ENCODE data around the gene SCG5. TPM values are rescaled to one million over a fixed set of nuclear protein-coding genes. Genes with fewer than 3 reads are reported as not detected.

Gene SCG5
- total RNA-seq, 2 donors from 2014 or later, result 0.74 to 3.8 TPM

GRCh38 chr15:32646291-32646690, 4.8 kb downstream of the SCG5 start:
- DNase-seq (ENCODE audit: low spot score), result no peak
- H3K27me3 Mint-ChIP-seq, result peaks cover 4 to 5% of the 10 kb centered on the region in 2 donors
- H3K36me3 Mint-ChIP-seq, result peaks cover 12% of the 10 kb centered on the region
- no peak overlapping the region for H3K27ac Mint-ChIP-seq
- H3K9me3 Mint-ChIP-seq, result no peaks in the 10 kb centered on the region
- peaks cover 0 to 5% of the 10 kb centered on the region in 2 donors for H3K4me1 Mint-ChIP-seq (ENCODE audit: low read depth in 2 of 2)
- no peak overlapping the region for H3K4me3 Mint-ChIP-seq
- no peak for ATAC-seq

GRCh38 chr15:32649342-32649741, 7.8 kb downstream of the SCG5 start:
- no peaks in the 10 kb centered on the region for H3K9me3 Mint-ChIP-seq
- DNase-seq (ENCODE audit: low spot score), result no peak
- no peak overlapping the region for H3K27ac Mint-ChIP-seq
- H3K27me3 Mint-ChIP-seq, result no peaks in the 10 kb centered on the region
- ATAC-seq, result no peak
- H3K36me3 Mint-ChIP-seq, result peaks cover 9% of the 10 kb centered on the region
- no peak overlapping the region for H3K4me3 Mint-ChIP-seq
- no peaks in the 10 kb centered on the region for H3K4me1 Mint-ChIP-seq (ENCODE audit: low read depth in 2 of 2)

DNA sequence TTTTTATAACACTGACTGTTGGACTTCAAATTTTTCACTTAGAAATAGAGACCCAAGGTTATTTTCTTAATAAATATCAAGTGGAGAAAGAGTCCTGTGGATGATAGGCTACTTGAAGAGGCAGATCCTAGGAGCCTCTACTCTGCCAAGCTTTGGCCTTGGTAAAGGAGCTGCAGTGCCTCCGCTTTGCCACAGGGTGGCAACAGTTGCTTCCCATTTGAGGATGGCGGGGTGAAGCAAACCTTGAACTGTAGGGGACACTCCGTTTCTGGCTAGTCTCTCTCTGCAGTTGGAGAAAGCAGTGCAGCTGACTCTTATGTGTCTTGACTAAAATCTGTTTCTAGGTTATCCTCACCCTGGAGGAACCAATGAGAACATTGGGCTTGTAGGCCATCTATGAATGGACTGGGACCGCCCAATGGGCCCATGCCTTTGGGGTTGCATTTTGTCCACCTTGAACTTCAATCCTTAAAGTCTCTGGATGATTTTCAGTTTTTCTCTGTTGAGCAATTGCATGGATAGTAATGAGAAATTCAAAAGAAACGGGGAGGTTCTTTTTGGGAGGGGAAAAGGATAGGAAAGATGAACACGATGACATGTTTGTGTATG, 9.8 kb downstream of the SCG5 start:
- peaks cover 9% of the 10 kb centered on the region for H3K36me3 Mint-ChIP-seq
- peak; percentile 61 to 75 for ATAC-seq

GRCh38 chr15:32652178-32652577, 10.7 kb downstream of the SCG5 start:
- Mint-ChIP-seq H3K27ac (no peak overlapping the region), H3K9me3 (no peaks in the 10 kb centered on the region), H3K4me1 (ENCODE audit: low read depth in 2 of 2) (peaks cover under 1 to 1% of the 10 kb centered on the region in 2 donors), H3K4me3 (no peak overlapping the region), H3K36me3 (peaks cover 9% of the 10 kb centered on the region), H3K27me3 (no peaks in the 10 kb centered on the region)
- DNase-seq (ENCODE audit: low spot score), result no peak
- ATAC-seq, result no peak

More for the DNA sequence above, 9.8 kb downstream of the SCG5 start:
- no peak overlapping the region for H3K4me3 Mint-ChIP-seq
- peak; percentile 68 for DNase-seq (ENCODE audit: low spot score)
- H3K27me3 Mint-ChIP-seq, result no peaks in the 10 kb centered on the region
- no peaks in the 10 kb centered on the region for H3K9me3 Mint-ChIP-seq
- no peaks in the 10 kb centered on the region for H3K4me1 Mint-ChIP-seq (ENCODE audit: low read depth in 2 of 2)
- H3K27ac Mint-ChIP-seq, result no peak overlapping the region

DNA sequence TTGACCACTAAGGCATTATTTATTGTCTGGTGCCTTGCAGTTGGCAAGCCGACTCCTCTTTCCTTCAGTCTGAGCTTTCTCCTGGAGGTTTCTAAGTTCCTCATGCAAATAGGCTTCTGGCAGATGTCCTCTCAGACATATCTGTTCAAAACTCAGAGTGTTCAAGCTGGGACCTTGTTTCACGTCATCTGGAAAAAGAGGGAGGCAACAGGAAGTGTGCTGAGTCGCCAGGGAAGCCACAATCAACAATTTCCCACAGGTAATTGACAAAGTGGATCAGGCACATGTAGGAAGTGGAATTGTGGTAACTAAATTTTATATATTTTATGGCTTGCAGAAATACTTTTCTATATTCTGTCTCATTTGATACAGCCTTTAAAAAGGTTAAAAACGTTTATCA, 14.6 kb downstream of the SCG5 start:
- no peaks in the 10 kb centered on the region for H3K27me3 Mint-ChIP-seq
- H3K36me3 Mint-ChIP-seq, result no peaks in the 10 kb centered on the region
- no peak overlapping the region for H3K27ac Mint-ChIP-seq
- H3K4me3 Mint-ChIP-seq, result no peak overlapping the region
- H3K4me1 Mint-ChIP-seq (ENCODE audit: low read depth in 2 of 2), result peaks cover 6 to 7% of the 10 kb centered on the region in 2 donors
- ATAC-seq (no peak), DNase-seq (ENCODE audit: low spot score) (no peak)
- no peaks in the 10 kb centered on the region for H3K9me3 Mint-ChIP-seq

DNA sequence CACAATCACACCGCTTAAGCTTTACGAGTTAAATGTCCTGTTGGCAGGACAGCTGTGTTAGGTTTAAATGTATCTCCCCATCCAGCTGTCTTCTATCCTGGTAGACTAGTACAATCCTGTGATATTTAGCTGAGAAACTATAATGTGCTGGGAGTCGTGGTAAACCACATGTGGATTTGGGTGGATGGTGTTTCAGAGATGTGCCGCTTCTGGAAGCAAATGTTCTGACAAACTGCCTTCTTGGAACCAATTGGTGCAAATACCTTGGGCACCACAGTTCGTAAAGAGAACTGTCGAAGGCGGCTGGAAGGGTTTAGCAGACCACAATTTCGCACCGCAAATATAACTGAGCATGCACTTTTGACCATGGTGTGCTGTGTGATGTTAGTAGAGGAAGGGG, 15.0 kb downstream of the SCG5 start:
- DNase-seq (ENCODE audit: low spot score) (no peak), ATAC-seq (no peak)
- no peak overlapping the region for H3K27ac Mint-ChIP-seq
- H3K4me1 Mint-ChIP-seq (ENCODE audit: low read depth in 2 of 2), result peaks cover 6 to 7% of the 10 kb centered on the region in 2 donors
- no peak overlapping the region for H3K4me3 Mint-ChIP-seq
- H3K36me3 Mint-ChIP-seq, result no peaks in the 10 kb centered on the region
- H3K9me3 Mint-ChIP-seq, result no peaks in the 10 kb centered on the region
- no peaks in the 10 kb centered on the region for H3K27me3 Mint-ChIP-seq

DNA sequence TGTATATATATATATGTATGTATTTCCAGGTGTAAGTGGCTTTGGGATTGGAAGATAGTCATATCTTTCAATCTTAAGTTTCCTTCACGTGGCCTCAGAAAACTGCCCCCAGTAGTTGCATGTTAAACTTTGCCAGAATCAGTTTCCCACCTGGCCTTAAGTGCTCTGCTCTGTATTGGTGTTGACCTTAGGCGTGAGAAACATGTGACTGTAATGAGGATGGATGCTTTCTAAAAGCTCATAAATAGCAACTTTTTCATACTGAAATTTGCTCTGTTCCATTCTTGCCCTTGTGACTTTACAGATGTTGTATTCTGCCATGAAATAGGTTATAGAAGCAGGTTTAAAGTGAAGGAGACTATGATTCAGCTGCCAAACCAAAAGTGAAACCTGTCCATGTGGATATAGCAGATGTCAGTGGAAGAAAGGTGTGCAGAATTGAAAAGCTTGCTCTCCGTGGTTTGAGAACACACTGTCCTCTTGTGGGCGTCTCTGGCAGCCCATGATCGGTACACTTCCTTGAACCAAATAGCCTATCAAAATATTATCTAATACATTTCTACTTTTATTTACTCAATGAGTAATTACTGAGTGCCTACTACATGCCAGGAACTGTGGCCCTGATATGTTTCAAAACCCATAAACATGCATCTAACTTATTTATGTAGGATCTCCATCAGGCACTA, 15.8 kb downstream of the SCG5 start:
- no peaks in the 10 kb centered on the region for H3K27me3 Mint-ChIP-seq
- no peak overlapping the region for H3K27ac Mint-ChIP-seq
- no peaks in the 10 kb centered on the region for H3K9me3 Mint-ChIP-seq
- H3K36me3 Mint-ChIP-seq, result no peaks in the 10 kb centered on the region
- ATAC-seq (peak; percentile 36 to 44), DNase-seq (ENCODE audit: low spot score) (no peak)
- no peak overlapping the region for H3K4me3 Mint-ChIP-seq
- H3K4me1 Mint-ChIP-seq (ENCODE audit: low read depth in 2 of 2), result peaks cover 6 to 8% of the 10 kb centered on the region in 2 donors

- Mint-ChIP-seq H3K9me3 (no peaks in the 10 kb centered on the region), H3K27me3 (no peaks in the 10 kb centered on the region), H3K4me1 (ENCODE audit: low read depth in 2 of 2) (peaks cover 11 to 14% of the 10 kb centered on the region in 2 donors), H3K27ac (no peak overlapping the region), H3K36me3 (no peaks in the 10 kb centered on the region), H3K4me3 (no peak overlapping the region)
- DNase-seq (ENCODE audit: low spot score), result no peak
- no peak for ATAC-seq
These were observed 16.4 kb downstream of the SCG5 start for GRCh38 chr15:32657941-32658340.

DNA sequence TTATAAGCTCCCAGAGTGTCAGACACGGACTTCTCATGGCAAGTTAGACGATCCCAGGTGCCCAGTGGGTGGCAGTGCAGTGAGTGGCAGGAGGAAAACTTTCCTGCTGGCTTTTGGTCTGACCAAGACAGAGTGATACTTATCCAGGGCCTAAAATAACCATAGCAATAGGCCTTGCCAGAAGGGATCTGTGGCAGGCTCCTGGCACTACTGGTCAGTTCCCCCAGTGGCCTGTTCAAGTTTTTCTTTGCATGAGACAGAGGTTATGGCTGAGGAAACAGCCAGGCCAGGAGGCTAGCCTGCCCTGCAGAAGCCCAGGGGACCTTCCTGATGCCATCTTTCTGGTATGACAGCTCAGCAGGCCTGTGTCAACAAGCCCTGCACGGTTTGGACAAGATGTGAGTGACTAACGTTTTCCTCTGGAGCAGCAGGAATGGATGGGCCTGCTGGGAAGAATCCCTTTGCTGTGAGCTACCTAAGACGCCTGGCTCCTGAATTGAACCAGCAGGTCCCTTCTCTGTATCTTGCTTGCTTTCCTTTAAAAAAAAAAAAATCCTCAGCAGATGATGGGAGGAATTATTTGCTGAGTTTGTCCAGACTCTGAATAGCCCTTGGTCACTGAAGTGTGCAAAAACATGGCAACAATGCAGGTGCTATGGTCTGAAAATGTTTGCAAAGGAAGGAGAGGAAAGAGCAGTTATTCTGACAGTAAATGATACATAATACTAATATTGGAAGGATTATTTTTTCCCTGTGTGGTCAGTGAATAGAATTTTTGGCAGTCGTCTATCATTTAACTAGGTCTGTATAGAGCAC, 18.0 kb downstream of the SCG5 start:
- no peak for DNase-seq (ENCODE audit: low spot score)
- Mint-ChIP-seq H3K4me3 (no peak overlapping the region), H3K36me3 (no peaks in the 10 kb centered on the region), H3K27ac (no peak overlapping the region), H3K4me1 (ENCODE audit: low read depth in 2 of 2) (peaks cover 11 to 14% of the 10 kb centered on the region in 2 donors), H3K27me3 (no peaks in the 10 kb centered on the region), H3K9me3 (no peaks in the 10 kb centered on the region)
- no peak for ATAC-seq

GRCh38 chr15:32663671-32664070, 22.2 kb downstream of the SCG5 start:
- H3K27ac Mint-ChIP-seq, result no peak overlapping the region
- DNase-seq (ENCODE audit: low spot score) (no peak), ATAC-seq (no peak)
- H3K9me3 Mint-ChIP-seq, result no peaks in the 10 kb centered on the region
- H3K27me3 Mint-ChIP-seq, result no peaks in the 10 kb centered on the region
- H3K4me1 Mint-ChIP-seq (ENCODE audit: low read depth in 2 of 2), result peaks cover 5 to 7% of the 10 kb centered on the region in 2 donors
- H3K36me3 Mint-ChIP-seq, result no peaks in the 10 kb centered on the region
- no peak overlapping the region for H3K4me3 Mint-ChIP-seq

DNA sequence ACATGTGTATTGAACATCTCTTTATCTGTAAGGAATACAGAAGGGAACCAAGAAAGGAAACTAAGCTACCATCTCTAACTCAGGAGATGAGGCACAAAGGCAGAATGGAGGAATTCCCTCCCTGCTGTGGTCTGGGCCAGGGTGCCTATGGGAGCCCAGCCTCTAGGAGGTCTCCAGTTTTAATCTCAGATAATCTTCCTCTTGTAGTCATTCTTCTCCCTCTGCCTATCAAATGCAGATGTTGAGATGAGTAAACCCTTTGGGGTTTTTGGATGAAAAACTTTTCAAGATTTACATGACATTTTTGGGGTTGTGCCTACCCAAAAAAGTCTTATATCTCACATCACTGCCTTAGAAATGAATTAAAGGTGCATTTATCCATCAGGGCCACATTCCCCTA, 23.3 kb downstream of the SCG5 start:
- no peak overlapping the region for H3K4me3 Mint-ChIP-seq
- ATAC-seq (no peak), DNase-seq (ENCODE audit: low spot score) (no peak)
- no peak overlapping the region for H3K27ac Mint-ChIP-seq
- H3K9me3 Mint-ChIP-seq, result no peaks in the 10 kb centered on the region
- H3K36me3 Mint-ChIP-seq, result no peaks in the 10 kb centered on the region
- peaks cover 5 to 7% of the 10 kb centered on the region in 2 donors for H3K4me1 Mint-ChIP-seq (ENCODE audit: low read depth in 2 of 2)
- H3K27me3 Mint-ChIP-seq, result no peaks in the 10 kb centered on the region

DNA sequence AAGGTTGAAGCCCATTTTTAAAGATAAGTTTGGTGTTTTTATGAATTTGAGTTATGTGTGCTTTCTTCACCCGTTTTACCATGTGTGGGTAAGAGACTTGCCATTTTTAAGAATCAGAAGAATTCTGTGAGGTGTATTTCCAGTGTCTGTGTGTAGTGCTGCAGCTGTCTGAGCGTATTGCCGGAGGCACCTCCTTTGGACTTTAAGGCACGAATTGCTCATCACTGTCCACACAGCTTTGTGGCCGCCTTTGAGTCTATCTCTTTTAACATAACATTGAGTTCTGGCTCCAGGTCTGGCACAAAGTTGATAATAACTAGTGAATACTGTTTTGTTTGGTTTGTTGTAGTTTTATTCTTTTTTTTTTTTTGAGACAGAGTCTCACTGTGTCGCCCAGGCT, 25.8 kb downstream of the SCG5 start:
- no peaks in the 10 kb centered on the region for H3K27me3 Mint-ChIP-seq
- DNase-seq (ENCODE audit: low spot score) (no peak), ATAC-seq (no peak)
- no peaks in the 10 kb centered on the region for H3K36me3 Mint-ChIP-seq
- no peak overlapping the region for H3K27ac Mint-ChIP-seq
- H3K4me3 Mint-ChIP-seq, result no peak overlapping the region
- peaks cover 5 to 6% of the 10 kb centered on the region in 2 donors for H3K4me1 Mint-ChIP-seq (ENCODE audit: low read depth in 2 of 2)
- no peaks in the 10 kb centered on the region for H3K9me3 Mint-ChIP-seq

- no peaks in the 10 kb centered on the region for H3K36me3 Mint-ChIP-seq
- DNase-seq (ENCODE audit: low spot score) (no peak), ATAC-seq (no peak)
- no peak overlapping the region for H3K4me3 Mint-ChIP-seq
- H3K4me1 Mint-ChIP-seq (ENCODE audit: low read depth in 2 of 2), result no peaks in the 10 kb centered on the region
- no peaks in the 10 kb centered on the region for H3K9me3 Mint-ChIP-seq
- H3K27me3 Mint-ChIP-seq, result no peaks in the 10 kb centered on the region
- H3K27ac Mint-ChIP-seq, result no peak overlapping the region
These were observed 27.4 kb downstream of the SCG5 start for GRCh38 chr15:32668942-32669341.
